Esophagus muscularis mucosa (tissue), 4 donors: ENCODE results near the gene GLIS1. TPM values are rescaled to one million over a fixed set of nuclear protein-coding genes. Genes with fewer than 3 reads are reported as not detected.

Experiments used
- DNase-seq: peaks from one replicate; pipeline ENCODE4 v3.0.0-alpha.2; 2017; ENCODE audit errors: extremely low spot score
- H3K27ac ChIP-seq, 4 donors: fragments of 200-600 bp; sonication (generic); replicated peaks in 1 of 4; 1 replicate in 3 of 4; 2 replicates in 1 of 4; pipeline ENCODE4 v1.5.1; 2016 to 2019; ENCODE audit warnings: mild to moderate bottlenecking in 1 of 4
- H3K27me3 ChIP-seq, 4 donors: fragments of 200-600 bp; sonication (generic); one replicate each; pipeline versions ENCODE4 v1.5.1 to v1.6.0; 2016 to 2019
- H3K36me3 ChIP-seq, 4 donors: fragments of 200-600 bp; sonication (generic); one replicate each; pipeline ENCODE4 v1.5.1; 2016 to 2019
- H3K4me1 ChIP-seq, 4 donors: fragments of 200-600 bp; sonication (generic); one replicate each; pipeline ENCODE4 v1.5.1; 2016 to 2019
- H3K4me3 ChIP-seq, 4 donors: fragments of 200-600 bp; sonication (generic); 1 replicate in 2 of 4; 2 replicates in 2 of 4; pipeline ENCODE4 v1.5.1; 2016 to 2019; ENCODE audit warnings: mild to moderate bottlenecking in 4 of 4, moderate library complexity in 1 of 4
- H3K9me3 ChIP-seq, 4 donors: fragments of 200-600 bp; sonication (generic); 1 replicate in 3 of 4; 2 replicates in 1 of 4; pipeline ENCODE4 v1.5.1; 2016 to 2019
- CTCF ChIP-seq, 3 experiments: fragments of 200-600 bp in 2 of 3; fragments of 450-650 bp in 1 of 3; sonication (generic) in 2 of 3; IDR thresholded peaks; one replicate each; pipeline ENCODE4 v1.5.1; 2017 to 2019; ENCODE audit warnings: antibody characterized with exemption in 3 of 3, mild to moderate bottlenecking in 2 of 3, moderate library complexity in 1 of 3
- EP300 ChIP-seq: sonication (generic); formaldehyde crosslinking; IDR thresholded peaks from one replicate; pipeline ENCODE4 v1.6.1; 2017; ENCODE audit warnings: antibody characterized with exemption
- POLR2A ChIP-seq: fragments of 450-650 bp; IDR thresholded peaks from one replicate; pipeline ENCODE4 v1.6.1; 2017; ENCODE audit warnings: antibody characterized with exemption, moderate library complexity, mild to moderate bottlenecking, low read depth
- POLR2AphosphoS5 ChIP-seq, 2 donors: sonication (generic); formaldehyde crosslinking; IDR thresholded peaks; one replicate each; pipeline ENCODE4 v1.6.1; 2017; ENCODE audit warnings: antibody characterized with exemption in 2 of 2
- WGBS: methylation state at CpG from one replicate; pipeline ENCODE4 v1.1.5; 2018; 5-methylcytosine and 5-hydroxymethylcytosine counted together
- intact Hi-C: fragments of 100-400 bp; cut with DNase I; formaldehyde crosslinking; loops from one replicate; pipeline ENCODE4 v1.15.1; 2023
- total RNA-seq, 4 donors: library from RNA; depleted of rRNA; stranded (reverse); fragments of >200 nt; gene quantifications; one replicate each; pipeline versions ENCODE4 v1.1.0 to v1.2.1, GENCODE V29; 2016

Gene GLIS1
- total RNA-seq, 4 donors from 2014 or later = 0.17 to 0.42 TPM; not detected in 2

DNA sequence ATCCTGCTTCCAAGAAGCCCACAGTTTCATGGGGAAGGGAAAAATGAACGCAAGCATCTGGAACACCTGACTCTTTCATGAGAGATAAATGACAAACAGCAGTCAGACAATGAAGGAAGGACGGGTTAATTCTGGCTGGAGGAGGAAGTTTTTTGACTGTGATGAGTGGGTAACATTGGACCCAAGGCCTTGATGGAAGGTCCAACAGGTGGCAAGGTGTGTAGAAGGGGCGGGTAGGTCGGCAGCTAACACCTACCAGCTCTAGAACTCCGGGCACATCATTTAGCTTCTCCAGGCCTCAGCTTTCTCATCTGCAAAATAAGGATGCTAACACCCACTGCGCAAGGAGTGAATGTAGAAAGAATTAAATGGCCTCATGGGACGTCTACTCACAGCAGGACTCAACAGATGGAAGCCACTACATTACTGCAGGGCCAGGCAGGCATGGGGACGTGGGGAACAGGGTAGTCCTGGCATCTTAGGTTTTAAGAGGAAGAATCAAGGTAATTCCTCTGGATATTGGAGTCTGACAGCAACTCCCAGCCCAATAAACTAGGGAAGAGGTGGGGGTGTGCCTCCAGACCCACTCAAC is 12.9 kb downstream of the GLIS1 start:
- H3K9me3 ChIP-seq = no peaks in the 10 kb centered on the region
- H3K4me3 ChIP-seq = no peak overlapping the region
- no peaks in the 10 kb centered on the region for H3K4me1 ChIP-seq
- H3K36me3 ChIP-seq = no peaks in the 10 kb centered on the region
- peaks cover 0 to 6% (median 0%) of the 10 kb centered on the region in 4 donors for H3K27me3 ChIP-seq
- 90% methylated on average over 8 of the region's 8 CpGs for WGBS
- no peak for TF ChIP-seq CTCF (IDR thresholded peaks at IDR 0.05)
- TF ChIP-seq POLR2AphosphoS5 (IDR thresholded peaks at IDR 0.05) = no peak
- no peak for TF ChIP-seq EP300
- no peak for TF ChIP-seq POLR2A
- DNase-seq = no peak
- intact Hi-C loops = no loop called here
- H3K27ac ChIP-seq = no peak overlapping the region

GRCh38 chr1:53725238-53725689 is 13.7 kb downstream of the GLIS1 start:
- H3K4me1 ChIP-seq = no peaks in the 10 kb centered on the region
- H3K27me3 ChIP-seq = no peaks in the 10 kb centered on the region
- no peak for DNase-seq
- no peaks in the 10 kb centered on the region for H3K9me3 ChIP-seq
- no peak overlapping the region for H3K27ac ChIP-seq
- intact Hi-C loops = no loop called here
- no peaks in the 10 kb centered on the region for H3K36me3 ChIP-seq
- no peak overlapping the region for H3K4me3 ChIP-seq
- WGBS = no CpG with 5 or more reads among the region's 6 CpGs
- TF ChIP-seq POLR2AphosphoS5 (IDR thresholded peaks at IDR 0.05) = no peak
- no peak for TF ChIP-seq EP300
- no peak for TF ChIP-seq CTCF (IDR thresholded peaks at IDR 0.05)
- no peak for TF ChIP-seq POLR2A

GRCh38 chr1:53722025-53722424 is 16.9 kb downstream of the GLIS1 start:
- WGBS = 71% methylated on average over 1 of the region's 1 CpG
- H3K36me3 ChIP-seq = no peaks in the 10 kb centered on the region
- H3K4me1 ChIP-seq = no peaks in the 10 kb centered on the region
- DNase-seq = no peak
- H3K4me3 ChIP-seq = no peak overlapping the region
- peaks cover 0 to 16% (median 0%) of the 10 kb centered on the region in 4 donors for H3K27me3 ChIP-seq
- H3K27ac ChIP-seq = no peak overlapping the region
- TF ChIP-seq CTCF (IDR thresholded peaks at IDR 0.05) (no peak), POLR2AphosphoS5 (IDR thresholded peaks at IDR 0.05) (no peak), EP300 (no peak), POLR2A (no peak)
- no peaks in the 10 kb centered on the region for H3K9me3 ChIP-seq
- intact Hi-C loops = no loop called here

GRCh38 chr1:53721088-53721487 is 17.9 kb downstream of the GLIS1 start:
- no peak for DNase-seq
- intact Hi-C loops = no loop called here
- H3K4me1 ChIP-seq = no peaks in the 10 kb centered on the region
- H3K9me3 ChIP-seq = no peaks in the 10 kb centered on the region
- H3K4me3 ChIP-seq = no peak overlapping the region
- H3K27me3 ChIP-seq = peaks cover 0 to 17% (median 0%) of the 10 kb centered on the region in 4 donors
- H3K36me3 ChIP-seq = no peaks in the 10 kb centered on the region
- WGBS = 78% methylated on average over 4 of the region's 4 CpGs
- no peak overlapping the region for H3K27ac ChIP-seq
- TF ChIP-seq EP300 (no peak), POLR2A (no peak), POLR2AphosphoS5 (IDR thresholded peaks at IDR 0.05) (no peak), CTCF (IDR thresholded peaks at IDR 0.05) (no peak)

- 80% methylated on average over 2 of the region's 2 CpGs for whole genome bisulfite sequencing
- intact Hi-C loops = no loop called here
- Histone ChIP-seq H3K4me1 (no peaks in the 10 kb centered on the region), H3K4me3 (no peak overlapping the region), H3K36me3 (no peaks in the 10 kb centered on the region), H3K27ac (no peak overlapping the region), H3K9me3 (no peaks in the 10 kb centered on the region), H3K27me3 (peaks cover 0 to 33% (median 0%) of the 10 kb centered on the region in 4 donors)
- DNase-seq = no peak
- TF ChIP-seq EP300 (no peak), CTCF (IDR thresholded peaks at IDR 0.05) (no peak), POLR2AphosphoS5 (IDR thresholded peaks at IDR 0.05) (no peak), POLR2A (no peak)
Observed at GRCh38 chr1:53719469-53719868, 19.5 kb downstream of the GLIS1 start.
